Adrenal gland (tissue), 12 donors: ENCODE measurements around the gene SIT1. TPM values are rescaled to one million over a fixed set of nuclear protein-coding genes. Genes with fewer than 3 reads are reported as not detected.

Experiments used
- DNase-seq, 7 donors: peaks; one replicate each; pipeline ENCODE4 v3.0.0-alpha.2; 2019 to 2020
- H3K27ac ChIP-seq, 5 donors: fragments of 200-600 bp; sonication (generic) in 4 of 5; 1 replicate in 3 of 5; 2 replicates in 2 of 5; pipeline versions ENCODE4 v1.5.1 to v1.8.0; 2016 to 2020; ENCODE audit warnings: mild to moderate bottlenecking in 1 of 5
- H3K27me3 ChIP-seq: fragments of 200-600 bp; 2 replicates; pipeline ENCODE4 v1.8.0; 2021
- H3K36me3 ChIP-seq, 2 donors: fragments of 200-600 bp; replicated peaks in 1 of 2; 1 replicate in 1 of 2; 2 replicates in 1 of 2; pipeline versions ENCODE4 v1.5.1 to v1.8.0; 2018 to 2022
- H3K4me1 ChIP-seq, 2 donors: fragments of 200-600 bp; replicated peaks in 1 of 2; 1 replicate in 1 of 2; 2 replicates in 1 of 2; pipeline versions ENCODE4 v1.5.1 to v1.8.0; 2018 to 2021
- H3K4me3 ChIP-seq, 4 donors: fragments of 200-600 bp; sonication (generic) in 3 of 4; one replicate each; pipeline ENCODE4 v1.5.1; 2016 to 2018
- H3K9me3 ChIP-seq, 3 donors: fragments of 200-600 bp; sonication (generic) in 1 of 3; replicated peaks in 1 of 3; 1 replicate in 2 of 3; 2 replicates in 1 of 3; pipeline versions ENCODE4 v1.5.1 to v1.8.0; 2016 to 2021
- POLR2A ChIP-seq, 2 donors: fragments of 450-650 bp; IDR thresholded peaks; one replicate each; pipeline ENCODE4 v1.6.1; 2017; ENCODE audit warnings: antibody characterized with exemption in 2 of 2, mild to moderate bottlenecking in 2 of 2, moderate library complexity in 1 of 2
- WGBS, 4 donors: extraction: QIAGEN DNeasy Blood & Tissue Kit in 2 of 4; methylation state at CpG; one replicate each; pipeline versions ENCODE4 v1.1.5 to v1.1.7; 2013 to 2017; 5-methylcytosine and 5-hydroxymethylcytosine counted together
- intact Hi-C, 2 donors: fragments of 100-400 bp; cut with DNase I; formaldehyde crosslinking; loops; one replicate each; pipeline versions ENCODE4 v1.14.1 to v1.15.0; 2022 to 2023
- microRNA-seq, 3 donors: library from miRNA; unstranded; fragments of <30 nt; microRNA quantifications; one replicate each; pipeline ENCODE4, GENCODE V29; 2017 to 2020
- polyA plus RNA-seq, 3 donors: library from polyadenylated mRNA; stranded (reverse); fragments of 200-250 nt in 2 of 3; fragments of 350-450 nt in 1 of 3; fragmentation: Illumina TruSeq in 1 of 3; extraction: RNeasy Lipid Tissue Mini Kit (QIAGEN cat#74804) in 1 of 3; gene quantifications; one replicate each; pipeline ENCODE4 v1.2.3, GENCODE V29; 2013 to 2014
- small RNA-seq, 2 donors: library from RNA; depleted of rRNA; stranded (forward); fragments of <200 nt; gene quantifications; one replicate each; pipeline ENCODE3, GENCODE V24; 2016
- total RNA-seq, 9 donors: library from RNA; depleted of rRNA in 4 of 9; stranded (reverse); fragments of >200 nt in 4 of 9; fragments of 120-200 nt in 1 of 9; fragmentation: NEBNext Ultra II Directional in 1 of 9; extraction: Animal tissue kit (Norgen Biotek cat#: 25700) in 1 of 9; gene quantifications; one replicate each; pipeline versions ENCODE4 v1.1.0 to v1.2.4, GENCODE V29; 2013 to 2023
- TF ChIP-seq, protein P1 (sequence below), 6 experiments: fragments of 450-650 bp in 4 of 6; fragments of 200-600 bp in 2 of 6; sonication (generic) in 1 of 6; IDR thresholded peaks; 1 replicate in 5 of 6; 2 replicates in 1 of 6; pipeline versions ENCODE4 v1.5.1 to v1.8.0; 2016 to 2021; ENCODE audit warnings: antibody characterized with exemption in 6 of 6, mild to moderate bottlenecking in 2 of 6, moderate library complexity in 1 of 6
- donor health status: healthy with polysubstance abuse.
- donor health status: Bipolar disorder and iron deficiency.
- donor health status: DM: yes; HTN: yes; CAD: no.
- donor health status: DM: no; HTN: no; CAD: no.
- donor health status: DM: no; HTN: no; CAD: no.
- donor health status: DM: yes; HTN: yes; CAD: no.

Gene SIT1
- total and polyA plus RNA-seq, 12 donors: 0.06 to 2.1 (median 0.83) TPM; not detected in 2

DNA sequence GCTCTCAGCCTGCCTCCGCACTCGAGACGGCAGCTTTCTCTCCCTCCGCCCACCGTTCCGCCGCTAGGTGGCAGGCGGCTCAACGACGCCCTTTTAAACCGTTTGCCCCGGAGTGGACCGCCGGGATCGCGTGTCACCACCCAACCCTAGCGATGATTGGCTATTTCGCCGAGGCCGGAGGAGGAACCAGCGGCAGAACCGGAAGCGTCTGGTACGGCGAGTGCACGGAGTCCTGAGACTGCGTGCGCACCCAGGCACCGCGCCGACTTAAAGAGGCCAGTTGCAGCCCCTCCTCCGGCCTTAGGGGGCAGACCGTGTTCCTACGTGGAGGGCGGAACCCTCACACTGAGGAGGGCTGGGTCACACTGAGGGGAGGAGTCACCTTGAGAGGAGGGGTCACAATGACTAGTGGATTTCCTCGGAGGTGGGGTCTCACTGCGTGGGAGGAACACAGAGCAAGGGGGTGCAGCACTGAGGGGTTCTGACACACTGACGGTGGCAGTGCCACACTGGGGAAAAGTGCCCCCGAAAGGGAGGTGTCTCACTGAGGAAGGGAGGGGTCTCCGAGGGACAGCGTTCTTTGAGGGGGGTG, 46.6 kb downstream of the SIT1 start:
- intact Hi-C loops: no loop called here
- Histone ChIP-seq H3K4me3 (peak overlapping the region in 2 of 4 donors; percentile 70 to 100), H3K27me3 (no peaks in the 10 kb centered on the region), H3K27ac (peak overlapping the region; percentile 60 to 94 (median 93)), H3K9me3 (no peaks in the 10 kb centered on the region), H3K36me3 (peaks cover 0 to 15% of the 10 kb centered on the region in 2 donors), H3K4me1 (peaks cover 13 to 23% of the 10 kb centered on the region in 2 donors)
- TF ChIP-seq, protein P1, sequence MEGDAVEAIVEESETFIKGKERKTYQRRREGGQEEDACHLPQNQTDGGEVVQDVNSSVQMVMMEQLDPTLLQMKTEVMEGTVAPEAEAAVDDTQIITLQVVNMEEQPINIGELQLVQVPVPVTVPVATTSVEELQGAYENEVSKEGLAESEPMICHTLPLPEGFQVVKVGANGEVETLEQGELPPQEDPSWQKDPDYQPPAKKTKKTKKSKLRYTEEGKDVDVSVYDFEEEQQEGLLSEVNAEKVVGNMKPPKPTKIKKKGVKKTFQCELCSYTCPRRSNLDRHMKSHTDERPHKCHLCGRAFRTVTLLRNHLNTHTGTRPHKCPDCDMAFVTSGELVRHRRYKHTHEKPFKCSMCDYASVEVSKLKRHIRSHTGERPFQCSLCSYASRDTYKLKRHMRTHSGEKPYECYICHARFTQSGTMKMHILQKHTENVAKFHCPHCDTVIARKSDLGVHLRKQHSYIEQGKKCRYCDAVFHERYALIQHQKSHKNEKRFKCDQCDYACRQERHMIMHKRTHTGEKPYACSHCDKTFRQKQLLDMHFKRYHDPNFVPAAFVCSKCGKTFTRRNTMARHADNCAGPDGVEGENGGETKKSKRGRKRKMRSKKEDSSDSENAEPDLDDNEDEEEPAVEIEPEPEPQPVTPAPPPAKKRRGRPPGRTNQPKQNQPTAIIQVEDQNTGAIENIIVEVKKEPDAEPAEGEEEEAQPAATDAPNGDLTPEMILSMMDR (IDR thresholded peaks at IDR 0.05): peak; percentile 93 to 99 (median 98)
- TF ChIP-seq POLR2A (IDR thresholded peaks at IDR 0.05): peak; percentile 57 to 83
- DNase-seq: peak; percentile 99 to 100 (median 100)
- 0 to 2% (median 0%) methylated on average over 6 to 41 of the region's 41 CpGs for WGBS, 4 donors

DNA sequence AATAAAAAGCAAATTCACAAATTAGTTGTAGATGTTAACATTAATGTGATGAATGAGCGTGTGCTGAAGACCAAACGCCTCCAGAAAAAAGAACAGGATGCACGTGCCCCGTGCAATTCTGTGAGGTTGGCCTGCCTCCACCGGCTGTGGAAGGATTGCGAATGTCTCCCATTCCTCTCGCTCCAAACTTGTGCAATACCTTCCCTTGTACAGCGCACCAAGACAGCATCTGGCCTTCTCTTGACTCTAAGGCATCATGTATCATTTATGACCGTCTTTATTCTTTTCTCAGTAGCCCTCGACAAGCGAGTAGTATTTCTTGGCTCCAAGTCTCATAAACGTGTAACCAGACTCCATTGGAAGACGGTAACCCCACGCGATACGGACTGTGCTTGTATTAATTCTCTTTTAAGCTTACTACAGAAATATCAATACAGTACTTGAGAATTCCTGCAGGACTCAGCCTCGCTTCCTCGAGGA, 47.2 kb downstream of the SIT1 start:
- H3K27me3 ChIP-seq: no peaks in the 10 kb centered on the region
- TF ChIP-seq, protein P1 (IDR thresholded peaks at IDR 0.05): no peak
- TF ChIP-seq POLR2A (IDR thresholded peaks at IDR 0.05): no peak
- no peaks in the 10 kb centered on the region for H3K9me3 ChIP-seq
- peak overlapping the region in 2 of 4 donors; percentile 38 to 46 for H3K4me3 ChIP-seq
- H3K27ac ChIP-seq: peak overlapping the region; percentile 60 to 94 (median 93)
- peak; percentile 56 to 87 (median 72) for DNase-seq
- peaks cover 0 to 9% of the 10 kb centered on the region in 2 donors for H3K36me3 ChIP-seq
- peaks cover 13 to 23% of the 10 kb centered on the region in 2 donors for H3K4me1 ChIP-seq
- intact Hi-C loops: no loop called here
- 5 to 10% (median 9%) methylated on average over 16 to 18 of the region's 18 CpGs for WGBS, 4 donors

DNA sequence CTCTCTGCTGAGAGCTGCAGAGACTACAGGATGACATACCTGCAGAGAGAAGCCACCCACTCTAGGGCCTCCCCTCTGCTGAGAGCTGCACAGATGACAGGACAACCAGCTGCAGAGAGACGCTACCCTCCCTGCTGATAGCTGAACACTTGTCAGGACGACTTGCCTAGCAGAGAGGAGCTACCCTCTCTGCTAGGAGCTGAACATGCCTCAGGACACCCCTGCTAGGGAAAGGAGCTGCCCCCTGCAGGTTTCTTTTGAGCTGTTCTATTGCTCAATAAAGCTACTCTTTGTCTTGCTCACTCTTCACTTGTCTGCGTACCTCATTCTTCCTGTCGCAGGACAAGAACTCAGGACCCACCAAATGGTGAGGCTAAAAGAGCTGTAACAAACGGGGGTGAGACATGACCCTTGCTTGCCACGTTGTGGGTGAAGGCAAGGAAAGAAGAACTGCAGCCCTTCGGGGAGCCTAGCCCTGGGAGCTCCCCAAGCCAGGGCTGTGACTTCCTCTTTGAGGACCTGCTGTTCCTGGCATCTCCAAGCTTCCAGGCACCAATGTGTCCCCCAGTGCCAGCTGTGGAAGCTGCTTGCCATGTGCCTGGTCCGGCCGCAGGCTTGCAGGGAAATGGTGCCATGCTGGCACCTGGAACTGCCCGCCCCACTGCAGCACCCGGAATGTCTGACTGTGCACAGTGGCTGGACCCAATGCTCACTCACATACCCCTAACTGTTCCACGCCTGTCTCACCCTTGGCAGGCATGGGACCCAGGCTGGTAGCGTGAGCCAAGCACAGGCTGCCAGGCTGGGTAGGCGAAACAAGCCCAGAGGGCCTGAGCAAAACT, 50.7 kb downstream of the SIT1 start:
- no peak for TF ChIP-seq POLR2A (IDR thresholded peaks at IDR 0.05)
- TF ChIP-seq, protein P1 (IDR thresholded peaks at IDR 0.05): peak in 1 of 6 experiments; percentile 12
- no peaks in the 10 kb centered on the region for H3K9me3 ChIP-seq
- peaks cover 6 to 12% of the 10 kb centered on the region in 2 donors for H3K4me1 ChIP-seq
- no peaks in the 10 kb centered on the region for H3K36me3 ChIP-seq
- no peak overlapping the region for H3K4me3 ChIP-seq
- WGBS, 4 donors: 76 to 86% (median 84%) methylated on average over 7 to 14 of the region's 14 CpGs
- no peaks in the 10 kb centered on the region for H3K27me3 ChIP-seq
- intact Hi-C loops: no loop called here
- no peak for DNase-seq
- no peak overlapping the region for H3K27ac ChIP-seq

Small RNA genes lying within 50 kb of the gene (microRNA-seq; reads per million reads assigned to microRNA genes)
- 2.3 to 5.0 (median 2.7) reads per million in 3 donors for gene MIR4667

Small RNA genes lying within 50 kb of the gene (small RNA-seq; reads per million reads assigned to genes)
- 0 reads per million in 2 donors for gene MIR4667
- gene RMRP: 0 reads per million in 2 donors
- gene RN7SL22P: 0 reads per million in 2 donors

Other genes with a start within 250 kb of the SIT1 start
- gene RUSC2, start 160.8 kb downstream of the SIT1 start, total RNA-seq: 10 to 100 TPM in 8 of 9 donors, 1 to 10 TPM in 1; 5.9 to 42.0 (median 29.5) TPM
- 10 to 100 TPM; 14.6 to 66.8 (median 40.6) TPM for gene RUSC2, start 160.8 kb downstream of the SIT1 start, polyA plus RNA-seq
- 100 to 1,000 TPM in 1 of 9 donors, 10 to 100 TPM in 8; 25.9 to 189 (median 56.5) TPM for gene TESK1, start 45.7 kb downstream of the SIT1 start, total RNA-seq
- 100 to 1,000 TPM in 2 of 3 donors, 10 to 100 TPM in 1; 68.6 to 159 (median 152) TPM for gene TESK1, start 45.7 kb downstream of the SIT1 start, polyA plus RNA-seq
- 1 to 10 TPM in 8 of 9 donors, under 1 TPM in 1; 0.69 to 8.0 (median 3.9) TPM for gene CD72, start 32.5 kb downstream of the SIT1 start, total RNA-seq
- 10 to 100 TPM in 1 of 3 donors, 1 to 10 TPM in 2; 1.3 to 18.5 (median 7.4) TPM for gene CD72, start 32.5 kb downstream of the SIT1 start, polyA plus RNA-seq
- over 10,000 TPM in 5 of 9 donors, 1,000 to 10,000 TPM in 3, 100 to 1,000 TPM in 1; 885 to 23,366 (median 10,611) TPM for gene RMRP, start 7.1 kb upstream of the SIT1 start, total RNA-seq
- gene RMRP, start 7.1 kb upstream of the SIT1 start, polyA plus RNA-seq: 1,000 to 10,000 TPM in 2 of 3 donors, not detected in 1; 1,807 to 2,186 TPM
- 10 to 100 TPM; 27.9 to 55.0 (median 39.6) TPM for gene CCDC107, start 7.4 kb upstream of the SIT1 start, total RNA-seq
- 100 to 1,000 TPM in 2 of 3 donors, 10 to 100 TPM in 1; 53.6 to 198 (median 169) TPM for gene CCDC107, start 7.4 kb upstream of the SIT1 start, polyA plus RNA-seq
- 10 to 100 TPM in 1 of 9 donors, 1 to 10 TPM in 3, under 1 TPM in 5; 0.42 to 18.4 (median 0.96) TPM for gene ARHGEF39, start 14.3 kb upstream of the SIT1 start, total RNA-seq
- gene ARHGEF39, start 14.3 kb upstream of the SIT1 start, polyA plus RNA-seq: 1 to 10 TPM; 1.2 to 4.0 (median 1.5) TPM
- 10 to 100 TPM in 1 of 9 donors, 1 to 10 TPM in 5, under 1 TPM in 3; 0.28 to 13.7 (median 2.0) TPM for gene CA9, start 23.0 kb upstream of the SIT1 start, total RNA-seq
- gene CA9, start 23.0 kb upstream of the SIT1 start, polyA plus RNA-seq: 1 to 10 TPM in 2 of 3 donors, under 1 TPM in 1; 0.31 to 1.4 (median 1.3) TPM
- 100 to 1,000 TPM; 188 to 654 (median 368) TPM for gene TPM2, start 39.0 kb upstream of the SIT1 start, total RNA-seq
- 1,000 to 10,000 TPM in 2 of 3 donors, 100 to 1,000 TPM in 1; 462 to 1,472 (median 1,350) TPM for gene TPM2, start 39.0 kb upstream of the SIT1 start, polyA plus RNA-seq
- 100 to 1,000 TPM; 157 to 565 (median 372) TPM for gene TLN1, start 81.3 kb upstream of the SIT1 start, total RNA-seq
- 100 to 1,000 TPM; 165 to 232 (median 178) TPM for gene TLN1, start 81.3 kb upstream of the SIT1 start, polyA plus RNA-seq
- gene CREB3, start 81.7 kb upstream of the SIT1 start, total RNA-seq: 100 to 1,000 TPM in 1 of 9 donors, 10 to 100 TPM in 8; 47.0 to 142 (median 60.3) TPM
- 100 to 1,000 TPM in 1 of 3 donors, 10 to 100 TPM in 2; 47.6 to 113 (median 52.0) TPM for gene CREB3, start 81.7 kb upstream of the SIT1 start, polyA plus RNA-seq
- 10 to 100 TPM; 28.5 to 74.5 (median 52.4) TPM for gene GBA2, start 98.3 kb upstream of the SIT1 start, total RNA-seq
- gene GBA2, start 98.3 kb upstream of the SIT1 start, polyA plus RNA-seq: 10 to 100 TPM; 42.4 to 84.8 (median 79.0) TPM
- 10 to 100 TPM; 17.1 to 41.2 (median 23.3) TPM for gene RGP1, start 98.4 kb upstream of the SIT1 start, total RNA-seq
- 10 to 100 TPM in 2 of 3 donors, 1 to 10 TPM in 1; 6.4 to 24.7 (median 13.5) TPM for gene RGP1, start 98.4 kb upstream of the SIT1 start, polyA plus RNA-seq
- gene MSMP, start 103.3 kb upstream of the SIT1 start, total RNA-seq: 1 to 10 TPM in 2 of 9 donors, not detected in 7; 1.1 to 2.0 TPM
- 1 to 10 TPM in 1 of 3 donors, under 1 TPM in 1, not detected in 1; 0.56 to 1.3 TPM for gene MSMP, start 103.3 kb upstream of the SIT1 start, polyA plus RNA-seq
- gene NPR2, start 140.7 kb upstream of the SIT1 start, total RNA-seq: 10 to 100 TPM in 8 of 9 donors, 1 to 10 TPM in 1; 5.6 to 69.9 (median 21.5) TPM
- 10 to 100 TPM; 13.5 to 46.4 (median 39.0) TPM for gene NPR2, start 140.7 kb upstream of the SIT1 start, polyA plus RNA-seq
- 1 to 10 TPM in 8 of 9 donors, under 1 TPM in 1; 0.98 to 3.6 (median 2.3) TPM for gene SPAG8, start 161.3 kb upstream of the SIT1 start, total RNA-seq
- 1 to 10 TPM; 1.2 to 9.2 (median 4.2) TPM for gene SPAG8, start 161.3 kb upstream of the SIT1 start, polyA plus RNA-seq
- gene HINT2, start 164.1 kb upstream of the SIT1 start, total RNA-seq: 10 to 100 TPM; 27.6 to 99.6 (median 78.7) TPM
- gene HINT2, start 164.1 kb upstream of the SIT1 start, polyA plus RNA-seq: 100 to 1,000 TPM in 2 of 3 donors, 10 to 100 TPM in 1; 83.5 to 199 (median 119) TPM
- gene FAM221B, start 177.8 kb upstream of the SIT1 start, total RNA-seq: under 1 TPM in 1 of 9 donors, not detected in 8; 0.22 TPM
- gene FAM221B, start 177.8 kb upstream of the SIT1 start, polyA plus RNA-seq: under 1 TPM in 2 of 3 donors, not detected in 1; 0.07 to 0.16 TPM
- gene TMEM8B, start 178.3 kb upstream of the SIT1 start, total RNA-seq: 10 to 100 TPM in 7 of 9 donors, 1 to 10 TPM in 2; 5.5 to 43.6 (median 17.5) TPM
- gene TMEM8B, start 178.3 kb upstream of the SIT1 start, polyA plus RNA-seq: 10 to 100 TPM; 13.3 to 33.3 (median 23.2) TPM
- not detected for gene OR13J1, start 219.5 kb upstream of the SIT1 start, total RNA-seq
- gene OR13J1, start 219.5 kb upstream of the SIT1 start, polyA plus RNA-seq: not detected